Kidney (tissue), 14 donors: ENCODE measurements around the gene CFAP100. TPM values are rescaled to one million over a fixed set of nuclear protein-coding genes. Genes with fewer than 3 reads are reported as not detected.

Experiments used
- DNase-seq, 5 donors: peaks; one replicate each; pipeline ENCODE4 v3.0.0-alpha.2; 2013 to 2020
- FAIRE-seq: peaks from 2 replicates; lab custom pipeline; 2012; peaks lifted over from hg19 to GRCh38; lab: Jason Lieb, UNC
- H3K27ac ChIP-seq, 2 donors: one replicate each; pipeline ENCODE4 v1.7.0; 2013; ENCODE audit warnings: low read depth in 2 of 2, low read length in 2 of 2, inconsistent platforms in 1 of 2
- H3K27me3 ChIP-seq: one replicate; pipeline ENCODE4 v1.7.1; 2013; ENCODE audit warnings: low read length, inconsistent platforms; ENCODE audit not compliant: control insufficient read depth, insufficient read depth
- H3K36me3 ChIP-seq, 3 donors: one replicate each; pipeline versions ENCODE4 v1.7.0 to v1.7.1; 2013; ENCODE audit warnings: low read length in 3 of 3, control low read depth in 1 of 3, inconsistent platforms in 1 of 3; ENCODE audit not compliant: insufficient read depth in 3 of 3, control insufficient read depth in 2 of 3
- H3K4me1 ChIP-seq, 3 donors: one replicate each; pipeline versions ENCODE4 v1.7.0 to v1.7.1; 2013; ENCODE audit warnings: low read length in 3 of 3, inconsistent platforms in 1 of 3, low read depth in 1 of 3; ENCODE audit not compliant: control insufficient read depth in 2 of 3, insufficient read depth in 2 of 3
- H3K4me3 ChIP-seq, 3 donors: one replicate each; pipeline versions ENCODE4 v1.7.0 to v1.8.1; 2013; ENCODE audit warnings: low read length in 3 of 3, control low read depth in 1 of 3, inconsistent platforms in 1 of 3
- H3K9ac ChIP-seq, 3 donors: one replicate each; pipeline versions ENCODE4 v1.7.0 to v1.7.1; 2013; ENCODE audit warnings: low read length in 3 of 3, control low read depth in 1 of 3, inconsistent platforms in 1 of 3
- H3K9me3 ChIP-seq, 3 donors: one replicate each; pipeline versions ENCODE4 v1.7.0 to v1.7.1; 2013; ENCODE audit warnings: low read length in 3 of 3, control low read depth in 1 of 3, inconsistent platforms in 1 of 3; ENCODE audit not compliant: control insufficient read depth in 2 of 3, insufficient read depth in 1 of 3
- CTCF ChIP-seq: IDR thresholded peaks from 3 replicates; pipeline ENCODE4 v1.5.1; 2012; ENCODE audit warnings: mild to moderate bottlenecking, moderate library complexity, borderline replicate concordance; ENCODE audit not compliant: insufficient read depth; ENCODE audit errors: extremely low read depth
- intact Hi-C: fragments of 100-400 bp; cut with DNase I; formaldehyde crosslinking; loops from one replicate; pipeline ENCODE4 v1.11.1; 2022
- polyA plus RNA-seq: library from polyadenylated mRNA; stranded (reverse); fragments of 350-450 nt; fragmentation: Illumina TruSeq; extraction: RNeasy Lipid Tissue Mini Kit (QIAGEN cat#74804); gene quantifications from one replicate; pipeline ENCODE4 v1.2.3, GENCODE V29; 2014; ENCODE audit warnings: low read depth, low replicate concordance; ENCODE audit not compliant: insufficient read depth
- total RNA-seq: library from RNA; stranded (reverse); fragmentation: NEBNext Ultra II Directional; extraction: Animal tissue kit (Norgen Biotek cat#: 25700); gene quantifications from one replicate; pipeline ENCODE4 v1.2.1, GENCODE V29; 2021
- donor health status: control.
- donor health status: control.
- donor health status: control.
- donor health status: control.
- donor health status: control.
- donor health status: DM: yes; HTN: yes; CAD: no.
- donor health status: Normal renal cell carcinoma (clear cell type).

The CFAP100 gene
- total and polyA plus RNA-seq, 2 donors from 2014 or later, result 0.60 TPM; not detected in 1

- Histone ChIP-seq H3K36me3 (peaks cover 0 to 39% (median 9%) of the 10 kb centered on the region in 3 donors), H3K27me3 (no peaks in the 10 kb centered on the region), H3K9ac (no peak overlapping the region), H3K27ac (no peak overlapping the region), H3K9me3 (no peaks in the 10 kb centered on the region), H3K4me1 (no peaks in the 10 kb centered on the region), H3K4me3 (no peak overlapping the region)
- intact Hi-C loops, result no loop called here
- no peak for TF ChIP-seq CTCF
- DNase-seq (peak in 3 of 5 donors; percentile 4 to 41 (median 15)), FAIRE-seq (no peak)
Measured at GRCh38 chr3:126438186-126438585, 43.5 kb downstream of the CFAP100 start.

GRCh38 chr3:126438746-126439145 lies 44.0 kb downstream of the CFAP100 start:
- no peaks in the 10 kb centered on the region for H3K4me1 ChIP-seq
- peak in 1 of 5 donors; percentile 5 for DNase-seq
- intact Hi-C loops, result no loop called here
- no peak overlapping the region for H3K9ac ChIP-seq
- peaks cover 0 to 39% (median 9%) of the 10 kb centered on the region in 3 donors for H3K36me3 ChIP-seq
- TF ChIP-seq CTCF, result no peak
- no peaks in the 10 kb centered on the region for H3K27me3 ChIP-seq
- H3K27ac ChIP-seq, result no peak overlapping the region
- FAIRE-seq, result no peak
- H3K9me3 ChIP-seq, result no peaks in the 10 kb centered on the region
- no peak overlapping the region for H3K4me3 ChIP-seq

GRCh38 chr3:126439346-126439967 lies 44.7 kb downstream of the CFAP100 start:
- no peak overlapping the region for H3K4me3 ChIP-seq
- intact Hi-C loops, result no loop called here
- H3K4me1 ChIP-seq, result no peaks in the 10 kb centered on the region
- no peak overlapping the region for H3K9ac ChIP-seq
- DNase-seq, result peak in 1 of 5 donors; percentile 48
- no peak for TF ChIP-seq CTCF
- no peak overlapping the region for H3K27ac ChIP-seq
- no peaks in the 10 kb centered on the region for H3K9me3 ChIP-seq
- H3K36me3 ChIP-seq, result peaks cover 0 to 39% (median 9%) of the 10 kb centered on the region in 3 donors
- no peak for FAIRE-seq
- H3K27me3 ChIP-seq, result no peaks in the 10 kb centered on the region
